Thoracic aorta (tissue), 2 donors: ENCODE data around the gene RCOR1. TPM values are rescaled to one million over a fixed set of nuclear protein-coding genes. Genes with fewer than 3 reads are reported as not detected.

Source experiments
- ATAC-seq: fragments of 150-250 bp; one replicate; pipeline ENCODE4 v1.8.0; 2017; ENCODE audit warnings: low read depth; ENCODE audit not compliant: insufficient number of reproducible peaks, low FRiP score
- DNase-seq: peaks from one replicate; pipeline ENCODE4 v3.0.0-alpha.2; 2020; ENCODE audit warnings: low spot score
- H3K27ac ChIP-seq, 2 donors: fragments of 200-600 bp; sonication (generic); 1 replicate in 1 of 2; 2 replicates in 1 of 2; pipeline ENCODE4 v1.5.1; 2016; ENCODE audit warnings: mild to moderate bottlenecking in 2 of 2, moderate library complexity in 2 of 2
- H3K27me3 ChIP-seq: fragments of 200-600 bp; sonication (generic); replicated peaks from 2 replicates; pipeline ENCODE4 v1.6.0; 2016; ENCODE audit warnings: mild to moderate bottlenecking; ENCODE audit not compliant: insufficient read depth
- H3K36me3 ChIP-seq: fragments of 200-600 bp; sonication (generic); one replicate; pipeline ENCODE4 v1.5.1; 2016
- H3K4me1 ChIP-seq, 2 donors: fragments of 200-600 bp; sonication (generic); 1 replicate in 1 of 2; 2 replicates in 1 of 2; pipeline versions ENCODE4 v1.5.1 to v1.6.0; 2016; ENCODE audit warnings: low read depth in 2 of 2, mild to moderate bottlenecking in 1 of 2; ENCODE audit not compliant: control insufficient read depth in 1 of 2
- H3K4me3 ChIP-seq: fragments of 200-600 bp; sonication (generic); 2 replicates; pipeline ENCODE4 v1.5.1; 2016; ENCODE audit warnings: mild to moderate bottlenecking
- H3K9me3 ChIP-seq: fragments of 200-600 bp; sonication (generic); 2 replicates; pipeline ENCODE4 v1.5.1; 2016
- total RNA-seq, 2 donors: library from RNA; depleted of rRNA; stranded (reverse); fragments of >200 nt; gene quantifications; one replicate each; pipeline versions ENCODE4 v1.1.0 to v1.2.3, GENCODE V29; 2016
- TF ChIP-seq, protein P1 (sequence below): fragments of 200-600 bp; sonication (generic); IDR thresholded peaks from one replicate; pipeline ENCODE4 v1.5.1; 2019; ENCODE audit warnings: antibody characterized with exemption

The RCOR1 gene
- total RNA-seq, 2 donors from 2014 or later, result 6.5 to 17.1 TPM

DNA sequence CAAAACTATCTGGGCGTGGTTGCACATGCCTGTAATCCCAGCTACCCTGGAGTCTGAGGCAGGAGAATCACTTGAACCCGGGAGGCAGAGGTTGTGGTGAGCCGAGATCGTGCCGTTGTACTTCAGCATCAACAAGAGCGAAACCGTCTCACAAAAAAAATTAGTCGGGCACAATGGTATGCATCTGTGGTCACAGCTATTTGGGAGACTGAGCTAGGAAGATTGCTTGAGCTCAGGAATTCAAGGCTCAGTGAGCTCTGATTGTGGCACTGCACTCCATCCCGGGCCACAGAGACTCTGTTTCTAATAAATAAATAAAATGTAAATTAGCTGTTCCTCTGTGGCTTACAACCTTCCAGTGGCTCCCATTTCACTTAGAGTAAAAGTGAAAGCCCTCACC, 28.0 kb downstream of the RCOR1 start:
- no peak overlapping the region for H3K4me3 ChIP-seq
- no peak for DNase-seq

DNA sequence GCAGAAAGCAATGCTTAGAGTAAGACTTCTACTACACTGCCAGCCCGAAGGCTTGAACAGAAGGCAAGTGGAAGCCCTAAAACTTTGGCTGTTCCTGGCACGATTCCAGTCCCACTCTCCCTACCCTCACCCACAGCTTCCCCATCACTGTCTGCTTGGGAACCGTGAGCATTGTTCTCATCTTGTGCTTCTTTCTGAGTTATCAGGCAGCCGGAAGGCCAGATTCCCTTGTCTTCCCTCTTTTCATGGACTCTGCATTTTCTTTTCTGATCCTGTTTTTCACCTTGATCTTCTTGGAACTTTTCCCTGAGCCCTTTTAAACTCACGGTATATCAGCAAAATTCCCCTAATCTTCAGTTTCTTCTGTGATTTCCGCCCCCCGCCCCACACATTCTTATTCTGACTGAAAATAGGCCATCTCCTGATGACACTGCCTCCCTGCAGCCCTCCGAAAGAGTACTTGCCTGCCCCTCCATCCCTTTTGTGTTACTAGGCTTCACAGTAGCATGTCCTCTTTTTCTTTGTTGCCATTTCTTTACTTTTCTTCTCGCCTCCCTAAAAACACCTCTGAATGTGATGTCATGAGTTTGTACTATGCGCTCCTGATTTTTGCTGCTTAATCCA, 29.9 kb downstream of the RCOR1 start:
- H3K9me3 ChIP-seq, result no peaks in the 10 kb centered on the region
- H3K36me3 ChIP-seq, result no peaks in the 10 kb centered on the region
- DNase-seq (no peak), ATAC-seq (no peak)
- TF ChIP-seq, protein P1, sequence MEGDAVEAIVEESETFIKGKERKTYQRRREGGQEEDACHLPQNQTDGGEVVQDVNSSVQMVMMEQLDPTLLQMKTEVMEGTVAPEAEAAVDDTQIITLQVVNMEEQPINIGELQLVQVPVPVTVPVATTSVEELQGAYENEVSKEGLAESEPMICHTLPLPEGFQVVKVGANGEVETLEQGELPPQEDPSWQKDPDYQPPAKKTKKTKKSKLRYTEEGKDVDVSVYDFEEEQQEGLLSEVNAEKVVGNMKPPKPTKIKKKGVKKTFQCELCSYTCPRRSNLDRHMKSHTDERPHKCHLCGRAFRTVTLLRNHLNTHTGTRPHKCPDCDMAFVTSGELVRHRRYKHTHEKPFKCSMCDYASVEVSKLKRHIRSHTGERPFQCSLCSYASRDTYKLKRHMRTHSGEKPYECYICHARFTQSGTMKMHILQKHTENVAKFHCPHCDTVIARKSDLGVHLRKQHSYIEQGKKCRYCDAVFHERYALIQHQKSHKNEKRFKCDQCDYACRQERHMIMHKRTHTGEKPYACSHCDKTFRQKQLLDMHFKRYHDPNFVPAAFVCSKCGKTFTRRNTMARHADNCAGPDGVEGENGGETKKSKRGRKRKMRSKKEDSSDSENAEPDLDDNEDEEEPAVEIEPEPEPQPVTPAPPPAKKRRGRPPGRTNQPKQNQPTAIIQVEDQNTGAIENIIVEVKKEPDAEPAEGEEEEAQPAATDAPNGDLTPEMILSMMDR, result no peak
- H3K27me3 ChIP-seq, result no peaks in the 10 kb centered on the region
- H3K27ac ChIP-seq, result no peak overlapping the region
- no peaks in the 10 kb centered on the region for H3K4me1 ChIP-seq
- no peak overlapping the region for H3K4me3 ChIP-seq

More for the DNA sequence above, 28.0 kb downstream of the RCOR1 start:
- Histone ChIP-seq H3K27ac (no peak overlapping the region), H3K36me3 (no peaks in the 10 kb centered on the region), H3K4me1 (no peaks in the 10 kb centered on the region), H3K9me3 (no peaks in the 10 kb centered on the region), H3K27me3 (no peaks in the 10 kb centered on the region)
- ATAC-seq, result no peak
- TF ChIP-seq, protein P1, result no peak

DNA sequence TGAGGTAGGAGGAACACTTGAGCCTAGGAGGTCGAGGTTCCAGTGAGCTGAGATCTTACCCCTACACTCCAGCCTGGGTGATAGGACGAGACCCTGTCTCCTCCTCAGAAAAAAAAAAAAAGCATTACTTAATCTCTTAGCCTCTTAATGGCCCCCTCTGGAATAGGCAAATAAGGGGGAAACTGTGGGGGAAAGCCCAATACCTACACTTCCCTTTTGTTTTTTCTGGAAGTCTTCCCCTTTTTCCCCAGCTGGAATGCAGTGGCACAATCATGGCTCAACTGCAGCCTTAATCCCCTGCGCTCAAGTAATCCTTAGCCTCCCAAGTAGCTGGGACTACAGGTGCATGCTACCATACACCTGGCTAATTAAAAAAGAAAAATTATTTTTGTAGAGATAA, 32.2 kb downstream of the RCOR1 start:
- Histone ChIP-seq H3K27ac (no peak overlapping the region), H3K36me3 (no peaks in the 10 kb centered on the region), H3K4me3 (no peak overlapping the region), H3K27me3 (no peaks in the 10 kb centered on the region), H3K9me3 (no peaks in the 10 kb centered on the region), H3K4me1 (peaks cover 0 to 6% of the 10 kb centered on the region in 2 donors)
- TF ChIP-seq, protein P1, result no peak
- no peak for ATAC-seq
- no peak for DNase-seq

DNA sequence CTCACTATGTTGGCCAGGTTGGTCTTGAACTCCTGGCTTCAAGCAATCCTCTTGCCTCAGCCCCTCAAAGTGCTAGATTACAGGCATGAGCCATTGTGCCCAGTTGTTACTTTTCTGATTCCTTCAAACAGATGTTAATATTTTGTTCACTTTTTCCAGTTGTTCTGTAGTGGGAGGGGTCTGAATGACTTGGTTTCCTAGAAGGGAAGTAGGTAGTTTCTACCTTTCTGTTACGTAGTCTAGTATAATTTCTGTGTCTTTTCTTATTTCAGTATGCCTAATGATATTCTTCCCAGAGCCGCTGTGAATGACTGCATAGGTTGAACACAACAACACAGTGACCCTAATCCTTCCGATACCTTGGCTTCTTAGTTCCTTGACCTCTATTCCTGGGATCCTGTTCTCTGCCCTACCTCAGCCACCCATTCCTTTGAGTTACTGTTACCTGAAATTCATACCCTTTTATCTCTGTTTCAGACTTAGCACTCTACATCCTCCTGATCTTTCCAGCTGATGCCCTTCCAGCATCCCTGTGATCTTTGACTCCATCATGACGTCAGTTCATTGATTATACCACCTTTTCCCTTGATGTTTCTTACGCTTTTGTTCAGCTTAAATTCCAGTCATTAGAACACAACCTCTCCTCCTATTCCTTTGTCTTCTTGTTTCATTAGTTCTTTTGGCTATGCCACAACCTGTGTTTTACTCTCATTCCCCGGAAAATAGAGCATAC, 33.3 kb downstream of the RCOR1 start:
- Histone ChIP-seq H3K36me3 (no peaks in the 10 kb centered on the region), H3K4me3 (no peak overlapping the region), H3K9me3 (no peaks in the 10 kb centered on the region), H3K4me1 (peaks cover 0 to 6% of the 10 kb centered on the region in 2 donors), H3K27ac (no peak overlapping the region), H3K27me3 (no peaks in the 10 kb centered on the region)
- no peak for ATAC-seq
- TF ChIP-seq, protein P1, result no peak
- DNase-seq, result no peak

DNA sequence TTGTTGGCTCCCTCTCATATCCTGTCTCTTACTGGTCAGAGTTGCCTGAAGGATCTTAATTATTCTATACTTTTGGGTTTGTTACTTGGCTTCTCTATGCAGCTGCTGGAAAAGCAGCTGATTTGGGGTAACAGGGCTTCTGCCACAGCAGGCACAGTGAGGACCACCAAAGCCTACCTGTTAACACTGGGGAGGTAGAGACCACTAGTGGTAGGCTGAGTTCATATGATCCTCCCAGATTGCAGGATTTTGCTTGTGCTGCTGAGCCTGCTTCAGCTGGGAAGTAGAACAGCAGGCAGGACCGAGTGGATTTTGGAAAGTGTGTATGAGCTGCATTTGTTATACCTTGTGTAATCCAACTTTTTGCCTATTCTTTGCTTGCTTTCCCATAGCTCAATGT, 34.1 kb downstream of the RCOR1 start:
- H3K4me3 ChIP-seq, result no peak overlapping the region
- no peaks in the 10 kb centered on the region for H3K27me3 ChIP-seq
- TF ChIP-seq, protein P1, result no peak
- no peaks in the 10 kb centered on the region for H3K9me3 ChIP-seq
- ATAC-seq (no peak), DNase-seq (no peak)
- no peaks in the 10 kb centered on the region for H3K36me3 ChIP-seq
- peaks cover 0 to 6% of the 10 kb centered on the region in 2 donors for H3K4me1 ChIP-seq
- no peak overlapping the region for H3K27ac ChIP-seq
